ENCODE data around the gene RAD51B.

Gene RAD51B

GRCh38 chr14:68190032-68190431 is 370.5 kb downstream of the RAD51B start:
- DNase-seq (ENCODE audit: insufficient read length, low spot score) (no peak), FAIRE-seq (no peak)
- TF ChIP-seq CTCF (IDR thresholded peaks at IDR 0.05; ENCODE audit: insufficient read depth, missing control alignments): no peak

GRCh38 chr14:68191567-68192321 is 372.2 kb downstream of the RAD51B start:
- TF ChIP-seq CTCF (IDR thresholded peaks at IDR 0.05; ENCODE audit: insufficient read depth, missing control alignments): no peak
- DNase-seq (ENCODE audit: insufficient read length, low spot score) (no peak), FAIRE-seq (no peak)

- TF ChIP-seq CTCF (IDR thresholded peaks at IDR 0.05; ENCODE audit: insufficient read depth, missing control alignments): no peak
- DNase-seq (ENCODE audit: insufficient read length, low spot score): no peak
- FAIRE-seq: no peak
These were observed 373.4 kb downstream of the RAD51B start for GRCh38 chr14:68192935-68193334.

- FAIRE-seq (no peak), DNase-seq (ENCODE audit: insufficient read length, low spot score) (no peak)
- no peak for TF ChIP-seq CTCF (IDR thresholded peaks at IDR 0.05; ENCODE audit: insufficient read depth, missing control alignments)
These were observed 374.5 kb downstream of the RAD51B start for GRCh38 chr14:68193970-68194681.

- FAIRE-seq (no peak), DNase-seq (ENCODE audit: insufficient read length, low spot score) (no peak)
These were observed 375.5 kb downstream of the RAD51B start for GRCh38 chr14:68195126-68195525.

GRCh38 chr14:68198713-68199495 is 379.3 kb downstream of the RAD51B start:
- FAIRE-seq: no peak
- TF ChIP-seq CTCF (IDR thresholded peaks at IDR 0.05; ENCODE audit: insufficient read depth, missing control alignments): no peak
- no peak for DNase-seq (ENCODE audit: insufficient read length, low spot score)

More at GRCh38 chr14:68195126-68195525, 375.5 kb downstream of the RAD51B start:
- TF ChIP-seq CTCF (IDR thresholded peaks at IDR 0.05; ENCODE audit: insufficient read depth, missing control alignments): no peak
